GM18907 (cell line): ENCODE measurements around the gene PIP4K2C.

ENCODE experiments used
- ATAC-seq: cut with Tn5 transposase; IDR thresholded peaks from one replicate; pipeline ENCODE4 v1.9.1; 2021; ENCODE audit warnings: mild to moderate bottlenecking, moderate library complexity; ENCODE audit not compliant: unreplicated experiment

The PIP4K2C gene

DNA sequence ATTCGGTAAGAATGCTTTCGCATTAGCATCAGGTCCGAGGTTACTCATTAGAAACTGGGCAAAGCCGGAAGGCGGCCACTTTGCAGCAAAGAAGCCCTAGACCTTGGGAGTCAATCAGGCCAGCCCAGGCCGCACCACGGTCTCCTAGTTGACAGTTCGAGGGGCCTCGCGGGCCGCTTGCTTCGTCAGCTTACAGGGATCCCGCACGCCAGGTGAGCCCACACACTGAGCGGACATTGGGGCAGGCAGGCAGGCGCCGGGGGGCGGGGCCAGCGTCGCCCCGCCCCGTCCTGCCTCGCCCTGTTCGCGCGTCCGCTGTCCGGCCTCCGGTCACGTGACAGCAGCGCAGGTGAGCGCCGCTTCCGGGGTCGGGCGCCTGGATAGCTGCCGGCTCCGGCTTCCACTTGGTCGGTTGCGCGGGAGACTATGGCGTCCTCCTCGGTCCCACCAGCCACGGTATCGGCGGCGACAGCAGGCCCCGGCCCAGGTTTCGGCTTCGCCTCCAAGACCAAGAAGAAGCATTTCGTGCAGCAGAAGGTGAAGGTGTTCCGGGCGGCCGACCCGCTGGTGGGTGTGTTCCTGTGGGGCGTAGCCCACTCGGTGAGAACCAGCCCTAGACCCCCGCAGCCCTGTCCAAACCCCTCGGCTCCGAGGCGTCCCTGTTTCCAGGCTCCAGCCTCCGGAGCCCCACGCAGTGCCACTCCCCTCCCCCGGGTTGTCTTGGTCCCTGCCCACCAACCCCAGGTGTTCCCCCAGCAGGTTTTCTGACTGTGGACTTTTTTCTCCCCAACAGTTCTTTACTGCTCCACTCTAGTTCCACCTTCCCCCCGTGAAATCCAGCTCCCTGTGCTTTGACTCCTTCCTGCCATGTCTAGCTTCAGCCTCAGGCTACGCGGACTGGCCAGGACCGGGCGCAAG, at the start of gene PIP4K2C:
Gene PIP4K2C, plus strand, starts transcription at position 329 of the 918 bp plus-strand sequence. Its CDS starts 98 bp downstream, at position 427.
- peak; percentile 87 for ATAC-seq

DNA sequence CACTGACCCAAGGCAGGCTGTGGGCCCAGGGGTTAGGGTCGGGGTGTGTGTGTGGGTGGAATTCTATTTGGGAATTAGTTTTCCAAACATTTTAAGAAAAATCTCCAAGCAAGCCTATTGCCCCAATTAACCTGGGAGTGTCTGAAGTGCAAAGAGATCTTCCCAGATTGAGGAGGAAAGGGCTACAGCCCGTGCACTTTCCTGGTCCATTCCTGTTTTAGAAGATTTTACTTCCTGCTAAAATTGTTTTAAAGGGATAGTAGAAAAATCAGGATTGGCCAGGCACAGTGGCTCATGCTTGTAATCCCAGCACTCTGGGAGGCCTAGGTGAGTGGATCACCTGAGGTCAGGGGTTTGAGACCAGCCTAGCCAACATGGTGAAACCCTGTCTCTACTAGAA, 49.3 kb upstream of the PIP4K2C start:
- ATAC-seq: no peak

DNA sequence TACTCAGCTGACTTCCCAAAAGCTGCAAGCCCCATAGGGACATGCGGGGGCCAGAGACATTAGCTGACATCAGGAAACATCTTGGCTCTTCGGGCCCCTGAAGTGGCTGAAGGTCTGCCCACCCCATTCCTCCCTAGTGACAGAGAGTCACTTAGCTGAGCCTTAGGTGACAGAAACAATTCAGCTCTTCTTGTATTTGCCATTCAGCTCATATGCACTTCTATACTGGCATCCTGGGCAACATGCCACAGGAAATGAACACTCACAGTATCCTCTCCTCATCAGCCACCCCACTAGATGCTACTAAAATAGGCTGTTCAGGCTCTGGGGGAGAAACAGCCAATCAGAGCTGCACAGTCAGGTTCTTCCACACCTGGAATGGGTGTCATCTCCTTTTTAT, 47.4 kb upstream of the PIP4K2C start:
- ATAC-seq: no peak

- no peak for ATAC-seq
Measured at GRCh38 chr12:57545809-57546437, 45.1 kb upstream of the PIP4K2C start.

GRCh38 chr12:57546438-57547287, 44.3 kb upstream of the PIP4K2C start, which contains the start of gene DCTN2:
Gene DCTN2 (minus strand): TSS chr12:57547192. CDS start chr12:57547063, 129 bp downstream.
- peak; percentile 98 for ATAC-seq

GRCh38 chr12:57547288-57548012, 43.5 kb upstream of the PIP4K2C start:
- no peak for ATAC-seq

DNA sequence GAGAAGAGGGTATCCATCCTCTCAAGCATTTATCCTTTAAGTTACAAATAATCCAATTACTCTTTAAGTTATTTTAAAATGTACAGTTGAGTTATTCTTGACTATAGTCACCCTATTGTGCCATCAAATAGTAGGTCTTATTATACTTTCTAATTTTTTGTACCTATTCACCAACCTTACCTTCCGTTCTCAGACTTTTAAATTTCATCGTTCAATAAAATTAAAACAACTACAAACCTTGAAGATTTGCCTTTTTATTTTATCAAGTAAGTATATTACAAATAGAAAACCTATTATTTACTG, 43.0 kb upstream of the PIP4K2C start:
- no peak for ATAC-seq

DNA sequence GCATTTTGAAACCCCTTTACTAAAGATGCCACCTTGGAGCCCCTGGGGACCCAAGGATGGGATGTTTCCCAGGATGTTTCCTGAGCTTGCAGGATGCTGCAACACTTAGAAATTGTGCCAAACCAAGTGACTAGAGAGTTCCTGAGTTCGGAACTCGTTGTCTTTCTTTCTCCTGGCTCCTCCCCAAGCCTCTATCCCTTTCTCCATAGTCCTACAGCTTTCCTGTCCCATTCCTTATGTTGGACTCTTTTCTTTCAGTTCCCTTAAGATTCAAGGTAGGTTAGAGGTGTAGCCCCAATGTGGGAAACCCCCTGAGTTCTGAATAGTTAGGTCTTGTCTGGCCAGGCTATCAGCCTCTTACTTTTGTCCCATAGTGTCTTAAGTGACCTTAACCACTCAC, 42.5 kb upstream of the PIP4K2C start:
- ATAC-seq: no peak

DNA sequence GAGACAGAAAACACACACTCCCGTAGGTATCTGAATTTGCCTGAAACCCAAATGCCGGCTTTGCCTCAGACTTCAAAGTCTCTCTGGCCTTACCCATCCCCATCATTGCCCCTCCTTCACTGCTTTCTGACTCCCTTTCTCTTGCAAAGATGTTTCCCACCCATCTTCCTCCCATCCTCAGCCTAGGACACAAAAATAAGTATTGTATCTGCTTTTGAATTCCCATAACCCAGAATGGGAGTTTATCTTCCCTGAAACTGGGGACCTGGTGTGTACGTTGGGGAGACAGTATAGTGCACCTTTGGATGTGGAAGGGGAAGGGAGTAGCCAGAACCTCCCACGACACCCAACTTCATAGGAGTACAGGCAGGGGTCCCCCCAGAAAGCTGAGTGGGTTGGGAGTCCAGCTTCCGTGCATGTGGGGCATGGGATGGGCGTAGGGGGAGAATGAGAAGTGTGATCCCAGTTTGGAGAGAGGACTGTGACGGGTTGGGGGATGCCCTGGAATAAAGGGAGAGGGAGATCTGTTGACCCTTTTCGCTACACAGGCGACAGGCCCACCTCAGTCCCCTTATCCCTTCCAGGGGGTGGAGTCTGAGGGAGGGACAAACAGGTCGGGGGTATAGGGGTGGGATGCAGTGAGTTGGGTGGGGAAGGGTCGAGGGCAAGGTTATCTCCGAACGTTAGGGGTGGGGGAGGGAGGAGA, 41.6 kb upstream of the PIP4K2C start:
- no peak for ATAC-seq

DNA sequence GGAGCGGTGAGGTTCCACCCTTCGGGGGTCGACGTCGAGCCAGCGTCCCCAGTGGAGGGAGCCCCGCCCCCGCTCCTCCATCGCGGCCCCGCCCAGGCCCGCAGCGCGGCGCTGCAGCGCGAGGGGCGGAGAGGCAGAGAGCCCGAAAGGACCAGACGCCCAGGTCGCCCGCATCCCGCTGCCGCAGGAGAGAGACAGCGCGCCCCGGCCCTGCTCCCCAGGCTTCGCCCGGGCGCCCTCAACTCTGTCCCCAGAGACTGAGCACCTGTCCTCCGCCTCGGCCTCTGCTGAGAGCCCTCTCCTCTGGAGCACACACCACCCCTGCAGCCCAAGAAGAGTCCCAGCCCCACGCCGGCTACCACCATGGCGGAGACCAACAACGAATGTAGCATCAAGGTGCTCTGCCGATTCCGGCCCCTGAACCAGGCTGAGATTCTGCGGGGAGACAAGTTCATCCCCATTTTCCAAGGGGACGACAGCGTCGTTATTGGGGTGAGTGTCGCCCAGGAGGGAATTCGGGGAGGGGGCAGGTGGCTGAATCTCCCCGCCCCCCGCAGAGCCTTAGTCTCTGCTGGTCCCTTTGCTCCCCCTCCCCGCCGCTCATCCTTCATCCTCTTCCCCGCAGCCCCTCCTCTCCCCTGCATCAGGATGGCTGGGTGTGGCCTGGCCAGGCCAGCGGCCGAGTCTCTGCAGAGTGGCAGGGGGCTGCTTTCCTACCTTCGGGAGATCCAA, 40.9 kb upstream of the PIP4K2C start, which contains the start of gene KIF5A:
Gene KIF5A, plus strand, starts transcription at position 136 of the 732 bp plus-strand sequence. Its CDS starts 228 bp downstream, at position 364.
- ATAC-seq: no peak

- no peak for ATAC-seq
Measured at GRCh38 chr12:57550641-57551549, 40.1 kb upstream of the PIP4K2C start.

- ATAC-seq: no peak
Measured at GRCh38 chr12:57551637-57552305, 39.2 kb upstream of the PIP4K2C start.

GRCh38 chr12:57552306-57552651, 38.7 kb upstream of the PIP4K2C start:
- ATAC-seq: no peak

GRCh38 chr12:57552835-57553313, 38.1 kb upstream of the PIP4K2C start:
- ATAC-seq: no peak

- no peak for ATAC-seq
Measured at GRCh38 chr12:57553343-57554202, 37.4 kb upstream of the PIP4K2C start.

- ATAC-seq: no peak
Measured at GRCh38 chr12:57554453-57554852, 36.5 kb upstream of the PIP4K2C start.

- ATAC-seq: no peak
Measured at GRCh38 chr12:57554897-57555296, 36.1 kb upstream of the PIP4K2C start.
